HEK293T (cell line): ENCODE data around the gene THUMPD1.

Experiments
- BHLHE40 ChIP-seq: fragments of 450-650 bp; IDR thresholded peaks from 2 replicates; pipeline ENCODE4 v1.6.1; 2016; ENCODE audit warnings: mild to moderate bottlenecking, moderate library complexity, borderline replicate concordance
- ELF4 ChIP-seq: fragments of 450-650 bp; IDR thresholded peaks from 2 replicates; pipeline ENCODE4 v1.6.1; 2017; ENCODE audit warnings: antibody characterized with exemption
- FOXA1 ChIP-seq: fragments of 450-650 bp; IDR thresholded peaks from 2 replicates; pipeline ENCODE4 v1.6.1; 2016; ENCODE audit warnings: mild to moderate bottlenecking
- FOXK2 ChIP-seq: fragments of 450-650 bp; IDR thresholded peaks from 2 replicates; pipeline ENCODE4 v1.6.1; 2016; ENCODE audit warnings: mild to moderate bottlenecking
- FOXM1 ChIP-seq: fragments of 450-650 bp; IDR thresholded peaks from 2 replicates; pipeline ENCODE4 v1.6.1; 2017; ENCODE audit warnings: mild to moderate bottlenecking, borderline replicate concordance
- LEF1 ChIP-seq: fragments of 450-650 bp; IDR thresholded peaks from 2 replicates; pipeline ENCODE4 v1.6.1; 2017; ENCODE audit warnings: mild to moderate bottlenecking, borderline replicate concordance
- NFRKB ChIP-seq: fragments of 450-650 bp; IDR thresholded peaks from 2 replicates; pipeline ENCODE4 v1.6.1; 2016; ENCODE audit warnings: mild to moderate bottlenecking, moderate library complexity
- SP1 ChIP-seq: fragments of 450-650 bp; IDR thresholded peaks from 2 replicates; pipeline ENCODE4 v1.6.1; 2017
- SUZ12 ChIP-seq: fragments of 450-650 bp; IDR thresholded peaks from 2 replicates; pipeline ENCODE4 v1.6.1; 2016; ENCODE audit warnings: mild to moderate bottlenecking
- TARDBP ChIP-seq: fragments of 450-650 bp; IDR thresholded peaks from 2 replicates; pipeline ENCODE4 v1.6.1; 2016
- TF ChIP-seq, protein P1 (sequence below): fragments of 450-650 bp; IDR thresholded peaks from 2 replicates; pipeline ENCODE4 v1.6.1; 2016

DNA sequence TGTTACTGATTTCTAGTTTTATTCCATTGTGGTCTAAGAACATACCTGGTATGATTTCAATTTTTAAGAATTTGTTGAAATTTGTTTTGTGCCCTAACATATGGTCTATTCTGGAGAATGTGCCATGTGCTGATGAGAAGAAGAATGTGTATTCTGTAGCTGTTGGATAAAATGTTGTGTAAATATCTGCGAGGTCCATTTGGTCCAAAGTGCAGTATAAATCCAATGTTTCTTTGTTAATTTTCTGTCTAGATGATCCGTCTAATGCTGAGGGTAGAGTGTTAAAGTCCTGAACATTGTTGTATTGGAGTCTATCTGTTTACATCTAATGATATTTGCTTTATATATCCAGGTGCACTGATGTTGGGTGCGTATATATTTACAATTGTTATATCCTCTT lies 32.1 kb upstream of the THUMPD1 start:
- TF ChIP-seq LEF1, result no peak
- TF ChIP-seq SUZ12, result no peak
- TF ChIP-seq FOXK2, result no peak
- TF ChIP-seq ELF4, result no peak
- TF ChIP-seq FOXM1, result no peak
- no peak for TF ChIP-seq NFRKB
- TF ChIP-seq SP1, result no peak
- TF ChIP-seq, protein P1, sequence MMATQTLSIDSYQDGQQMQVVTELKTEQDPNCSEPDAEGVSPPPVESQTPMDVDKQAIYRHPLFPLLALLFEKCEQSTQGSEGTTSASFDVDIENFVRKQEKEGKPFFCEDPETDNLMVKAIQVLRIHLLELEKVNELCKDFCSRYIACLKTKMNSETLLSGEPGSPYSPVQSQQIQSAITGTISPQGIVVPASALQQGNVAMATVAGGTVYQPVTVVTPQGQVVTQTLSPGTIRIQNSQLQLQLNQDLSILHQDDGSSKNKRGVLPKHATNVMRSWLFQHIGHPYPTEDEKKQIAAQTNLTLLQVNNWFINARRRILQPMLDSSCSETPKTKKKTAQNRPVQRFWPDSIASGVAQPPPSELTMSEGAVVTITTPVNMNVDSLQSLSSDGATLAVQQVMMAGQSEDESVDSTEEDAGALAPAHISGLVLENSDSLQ, result no peak
- TF ChIP-seq TARDBP, result no peak
- TF ChIP-seq BHLHE40, result no peak
- TF ChIP-seq FOXA1, result no peak
